Stimulated activated CD4-positive, alpha-beta T cell treated with anti-CD3 and anti-CD28 coated beads, Interleukin-15, amount 100 ng/mL, for 24 hours (primary cell): Measurements from ENCODE around the gene LLGL2.
"Not testable (repeated sequence)": the region's sequence is repeated elsewhere in the genome, so short reads cannot be mapped to it uniquely, and the experiment has no call there.

Experiments used
- DNase-seq: peaks from one replicate; pipeline ENCODE4 v3.0.0-alpha.2; 2020

LLGL2 gene

DNA sequence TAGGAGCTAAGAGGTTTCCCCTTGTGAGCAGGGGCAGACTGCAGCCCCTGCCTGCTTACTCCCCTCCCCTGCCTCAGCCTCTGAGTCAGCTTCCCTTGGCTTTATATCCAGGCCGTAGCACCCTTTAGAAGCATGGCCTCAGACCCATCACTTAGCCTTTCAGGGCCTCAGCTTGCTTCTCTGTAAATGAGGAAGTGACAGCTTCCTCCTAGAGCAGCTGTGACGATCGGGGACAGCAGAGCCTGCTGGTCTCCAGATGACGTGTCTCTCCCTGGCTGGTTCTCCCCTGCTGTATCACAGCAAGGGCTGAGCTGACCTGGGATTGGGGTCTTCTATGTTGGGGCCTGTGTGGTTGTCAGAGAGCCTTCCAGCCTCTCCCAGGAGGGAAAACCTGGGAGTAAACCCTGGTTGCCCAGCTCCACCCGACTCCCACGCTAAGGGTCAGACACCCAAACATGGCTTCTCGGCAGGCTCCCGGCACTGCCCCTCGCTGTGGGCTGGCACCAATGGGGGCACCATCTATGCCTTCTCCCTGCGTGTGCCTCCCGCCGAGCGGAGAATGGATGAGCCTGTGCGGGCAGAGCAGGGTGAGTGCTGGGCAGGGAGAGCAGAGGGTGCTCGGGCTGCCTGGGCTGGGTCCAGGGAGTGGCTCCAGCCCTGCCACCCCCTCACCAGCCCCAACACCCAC is 45.8 kb downstream of the LLGL2 start:
- no peak for DNase-seq

DNA sequence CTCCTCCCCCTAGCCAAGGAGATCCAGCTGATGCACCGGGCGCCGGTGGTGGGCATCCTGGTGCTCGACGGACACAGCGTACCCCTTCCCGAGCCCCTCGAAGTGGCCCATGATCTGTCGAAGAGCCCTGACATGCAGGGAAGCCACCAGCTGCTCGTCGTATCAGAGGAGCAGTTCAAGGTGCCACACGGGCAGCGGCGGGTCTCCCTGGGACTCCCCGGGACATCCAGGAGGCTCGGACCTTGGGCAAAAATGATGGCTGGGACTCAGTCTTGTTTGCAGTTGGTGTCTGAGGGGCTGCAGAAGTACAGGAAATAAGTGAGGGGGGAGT is 46.4 kb downstream of the LLGL2 start:
- DNase-seq: no peak

DNA sequence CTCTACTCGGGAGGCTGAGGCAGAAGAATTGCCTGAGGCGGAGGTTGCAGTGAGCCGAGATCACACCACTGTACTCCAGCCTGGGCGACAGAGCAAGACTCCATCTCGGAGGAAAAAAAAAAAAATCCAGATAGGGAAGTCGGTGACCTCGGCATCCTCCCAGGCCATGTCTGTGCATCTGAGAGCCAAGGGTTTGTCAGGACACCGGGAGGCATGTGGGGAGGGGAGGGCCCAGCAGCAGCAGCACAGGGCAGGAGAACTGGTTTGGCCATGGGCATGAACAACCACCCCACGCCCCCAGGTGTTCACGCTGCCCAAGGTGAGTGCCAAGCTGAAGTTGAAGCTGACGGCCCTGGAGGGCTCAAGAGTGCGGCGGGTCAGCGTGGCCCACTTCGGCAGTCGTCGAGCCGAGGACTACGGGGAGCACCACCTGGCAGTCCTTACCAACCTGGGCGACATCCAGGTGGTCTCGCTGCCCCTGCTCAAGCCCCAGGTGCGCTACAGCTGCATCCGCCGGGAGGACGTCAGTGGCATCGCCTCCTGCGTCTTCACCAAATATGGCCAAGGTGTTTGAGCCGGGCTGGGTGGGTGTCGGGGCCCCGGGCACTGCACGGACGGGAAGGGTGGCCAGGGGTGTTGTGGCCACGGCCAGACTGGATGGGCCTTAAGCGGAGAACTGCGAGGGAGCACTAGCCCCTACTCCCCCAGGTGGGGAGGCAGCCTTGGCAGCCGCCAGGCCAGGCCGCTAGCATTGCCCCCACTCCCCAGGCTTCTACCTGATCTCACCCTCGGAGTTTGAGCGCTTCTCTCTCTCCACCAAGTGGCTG is 47.4 kb downstream of the LLGL2 start:
- DNase-seq: no peak

DNA sequence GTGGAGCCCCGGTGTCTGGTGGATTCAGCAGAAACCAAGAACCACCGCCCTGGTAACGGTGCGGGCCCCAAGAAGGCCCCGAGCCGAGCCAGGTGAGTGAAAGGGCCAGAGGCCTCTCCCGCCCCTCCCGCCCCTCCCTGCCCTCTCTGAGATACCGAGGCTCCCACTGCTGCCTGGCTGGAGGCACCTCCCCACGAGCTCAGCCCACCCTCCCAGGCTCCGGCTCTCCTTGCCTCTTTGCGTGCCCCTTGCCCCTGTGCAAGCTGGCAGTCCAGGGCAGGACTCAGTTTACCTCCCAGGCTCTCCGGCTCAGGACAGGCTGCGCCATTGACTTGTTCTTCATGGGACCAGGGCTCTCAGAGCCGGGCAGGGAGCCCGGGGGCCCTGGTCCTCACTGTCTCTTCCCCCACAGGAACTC is 48.1 kb downstream of the LLGL2 start:
- no peak for DNase-seq

DNA sequence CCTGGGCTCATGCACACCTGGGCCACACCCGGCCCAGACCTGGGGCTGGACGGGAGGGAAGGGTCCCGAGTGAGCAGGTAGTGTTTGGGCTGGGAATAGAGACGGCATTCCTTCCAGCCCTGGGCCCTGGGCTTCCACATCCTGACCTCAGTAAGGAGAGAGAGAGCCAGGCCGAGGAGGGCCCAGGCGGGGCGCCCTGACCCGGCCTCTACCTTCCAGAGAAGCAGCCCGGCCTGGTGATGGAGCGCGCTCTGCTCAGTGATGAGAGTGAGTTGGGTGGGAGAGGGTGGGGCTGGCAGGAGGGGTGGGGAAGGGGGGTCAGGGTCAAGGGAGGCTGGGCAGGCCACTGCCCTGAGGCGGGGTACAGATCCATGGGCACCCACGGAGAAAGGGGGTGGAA is 48.5 kb downstream of the LLGL2 start:
- no peak for DNase-seq

DNA sequence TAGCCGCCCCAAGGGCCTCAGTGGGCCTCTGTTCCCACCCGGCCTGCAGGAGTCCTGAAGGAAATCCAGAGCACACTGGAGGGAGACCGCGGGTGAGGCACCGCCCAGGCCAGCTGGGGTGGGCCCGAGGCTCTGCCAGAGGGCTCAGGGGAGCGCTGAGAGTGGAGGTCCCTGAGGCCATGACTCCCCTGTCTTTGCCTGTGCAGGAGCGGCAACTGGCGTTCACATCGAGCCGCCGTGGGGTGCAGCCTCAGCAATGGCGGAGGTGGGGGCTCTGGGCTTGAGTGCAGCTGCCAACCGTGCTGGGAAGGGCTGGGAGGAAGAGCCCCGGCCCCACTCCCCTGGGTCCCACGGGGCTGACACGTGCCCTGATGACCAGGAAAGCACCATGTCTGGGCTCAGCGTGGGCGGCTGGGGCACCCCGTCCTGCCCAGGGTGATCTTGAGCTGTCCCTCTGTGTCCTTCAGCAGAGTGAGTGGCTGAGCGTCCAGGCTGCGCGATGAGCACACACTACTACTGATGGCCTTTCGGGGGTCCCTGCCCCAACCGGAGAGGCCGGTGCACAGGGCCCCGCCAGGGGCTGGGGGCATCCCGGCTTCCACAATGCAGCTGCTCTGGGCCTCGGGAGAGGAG is 49.0 kb downstream of the LLGL2 start:
- no peak for DNase-seq

DNA sequence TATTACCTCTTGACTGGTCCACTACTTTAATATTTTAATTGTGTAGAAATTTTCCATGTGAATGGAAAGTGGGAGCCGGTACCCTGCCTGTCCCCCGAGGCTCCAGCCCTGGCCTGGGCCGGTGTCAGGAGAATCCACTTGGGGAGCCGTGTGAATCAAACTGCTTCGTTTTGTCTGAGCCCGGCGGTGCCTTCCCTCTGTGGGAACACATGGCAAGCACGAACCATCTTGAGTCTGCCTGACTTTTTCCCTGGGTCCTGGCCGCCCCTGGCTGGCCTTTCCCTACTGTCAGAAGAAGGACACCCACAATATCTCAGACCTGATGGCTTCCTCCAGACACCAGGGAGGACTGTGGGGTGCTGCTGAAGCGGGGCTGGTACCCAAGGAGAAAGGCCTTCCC is 49.7 kb downstream of the LLGL2 start:
- DNase-seq: no peak

DNA sequence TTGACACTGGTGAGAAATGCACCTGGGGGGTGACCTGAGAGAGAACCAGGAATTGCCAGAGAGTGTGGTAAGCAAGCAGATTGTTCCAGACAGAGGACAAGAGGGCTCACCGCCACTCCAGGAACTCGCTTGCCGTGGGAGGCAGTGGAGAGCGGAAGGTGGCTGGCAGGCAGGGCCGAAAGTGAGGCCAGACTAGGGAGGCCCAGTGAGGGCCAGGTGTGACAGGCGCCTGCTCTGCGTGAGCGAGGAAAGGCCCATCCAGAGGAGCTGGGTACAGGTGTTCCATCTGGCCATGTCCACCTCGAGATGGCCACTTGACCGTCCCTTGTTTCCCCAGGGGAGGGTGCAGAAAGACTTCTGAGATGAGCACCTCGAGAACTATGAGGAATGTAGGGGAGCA is 50.2 kb downstream of the LLGL2 start:
- no peak for DNase-seq

DNA sequence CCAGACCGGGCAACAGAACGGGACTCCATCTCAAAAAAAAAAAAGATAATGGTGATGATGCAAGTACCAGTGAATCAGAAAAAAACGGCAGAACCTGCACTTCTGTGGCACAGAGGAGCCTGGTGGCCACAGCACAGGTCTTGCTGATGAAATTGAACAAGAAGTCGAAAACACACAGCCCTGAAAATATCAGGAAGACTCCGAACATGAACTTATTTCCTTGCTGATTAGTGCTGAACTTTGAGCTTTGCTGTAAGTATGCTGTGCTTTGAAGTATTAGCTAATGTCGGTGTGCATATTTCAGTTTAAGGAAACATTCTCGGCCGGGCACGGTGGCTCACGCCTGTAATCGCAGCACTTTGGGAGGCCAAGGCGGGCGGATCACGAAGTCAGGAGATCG is 51.2 kb downstream of the LLGL2 start:
- no peak for DNase-seq

DNA sequence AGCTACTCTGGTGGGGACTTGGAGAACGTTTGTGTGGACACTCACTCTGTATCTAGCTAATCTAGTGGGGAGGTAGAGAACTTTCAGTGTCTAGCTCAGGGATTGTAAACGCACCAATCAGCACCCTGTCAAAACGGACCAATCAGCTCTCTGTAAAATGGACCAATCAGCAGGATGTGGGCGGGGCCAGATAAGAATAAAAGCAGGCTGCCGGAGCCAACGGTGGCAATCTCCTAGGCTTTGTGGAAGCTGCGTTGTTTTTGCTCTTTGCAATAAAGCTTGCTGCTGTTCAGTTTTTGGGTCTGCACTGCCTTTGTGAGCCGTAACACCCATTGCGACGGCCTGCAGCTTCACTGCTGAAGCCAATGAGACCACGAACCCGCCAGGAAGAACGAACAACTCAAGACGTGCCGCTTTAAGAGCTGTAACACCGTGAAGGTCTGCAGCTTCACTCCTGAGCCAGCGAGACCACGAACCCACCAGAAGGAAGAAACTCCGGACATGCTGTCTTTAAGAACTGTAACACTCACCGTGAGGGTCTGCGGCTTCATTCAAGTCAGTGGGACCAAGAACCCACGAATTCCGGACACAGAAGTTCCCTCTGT is 55.7 kb downstream of the LLGL2 start:
- peak; percentile 65 for DNase-seq

DNA sequence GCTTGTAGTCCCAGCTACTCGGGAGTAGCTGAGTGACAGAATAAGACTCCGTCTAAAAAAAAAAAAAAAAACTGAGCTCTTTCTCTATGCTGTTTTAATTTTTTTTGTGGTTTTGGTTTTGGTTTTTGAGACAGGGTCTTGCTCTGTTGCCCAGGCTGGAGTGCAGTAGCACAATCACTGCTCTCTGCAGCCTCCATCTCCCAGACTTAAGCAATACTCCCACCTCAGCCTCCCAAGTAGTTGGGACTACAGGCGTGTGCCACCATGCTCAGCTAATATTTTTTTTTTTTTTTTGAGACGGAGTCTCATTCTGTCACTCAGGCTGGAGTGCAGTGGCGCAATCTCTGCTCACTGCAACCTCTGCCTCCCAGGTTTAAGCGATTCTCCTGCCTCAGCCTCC is 57.7 kb downstream of the LLGL2 start:
- not testable (repeated sequence) for DNase-seq

DNA sequence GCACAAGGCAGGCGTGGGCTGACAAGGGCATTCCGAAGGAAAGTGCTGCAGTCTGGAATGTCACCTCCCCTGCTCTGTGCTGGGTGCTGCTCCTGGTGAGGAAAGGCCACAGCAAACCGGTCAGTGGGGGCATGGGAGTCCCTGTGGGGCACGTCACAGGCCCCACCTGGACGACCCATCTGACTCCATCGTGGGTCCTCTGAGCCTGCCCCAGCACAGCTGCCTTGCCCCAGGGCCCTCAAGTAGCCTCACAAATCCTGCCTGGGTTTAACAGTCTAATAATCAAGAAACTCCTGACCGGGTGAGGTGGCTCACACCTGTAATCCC is 59.3 kb downstream of the LLGL2 start:
- no peak for DNase-seq

DNA sequence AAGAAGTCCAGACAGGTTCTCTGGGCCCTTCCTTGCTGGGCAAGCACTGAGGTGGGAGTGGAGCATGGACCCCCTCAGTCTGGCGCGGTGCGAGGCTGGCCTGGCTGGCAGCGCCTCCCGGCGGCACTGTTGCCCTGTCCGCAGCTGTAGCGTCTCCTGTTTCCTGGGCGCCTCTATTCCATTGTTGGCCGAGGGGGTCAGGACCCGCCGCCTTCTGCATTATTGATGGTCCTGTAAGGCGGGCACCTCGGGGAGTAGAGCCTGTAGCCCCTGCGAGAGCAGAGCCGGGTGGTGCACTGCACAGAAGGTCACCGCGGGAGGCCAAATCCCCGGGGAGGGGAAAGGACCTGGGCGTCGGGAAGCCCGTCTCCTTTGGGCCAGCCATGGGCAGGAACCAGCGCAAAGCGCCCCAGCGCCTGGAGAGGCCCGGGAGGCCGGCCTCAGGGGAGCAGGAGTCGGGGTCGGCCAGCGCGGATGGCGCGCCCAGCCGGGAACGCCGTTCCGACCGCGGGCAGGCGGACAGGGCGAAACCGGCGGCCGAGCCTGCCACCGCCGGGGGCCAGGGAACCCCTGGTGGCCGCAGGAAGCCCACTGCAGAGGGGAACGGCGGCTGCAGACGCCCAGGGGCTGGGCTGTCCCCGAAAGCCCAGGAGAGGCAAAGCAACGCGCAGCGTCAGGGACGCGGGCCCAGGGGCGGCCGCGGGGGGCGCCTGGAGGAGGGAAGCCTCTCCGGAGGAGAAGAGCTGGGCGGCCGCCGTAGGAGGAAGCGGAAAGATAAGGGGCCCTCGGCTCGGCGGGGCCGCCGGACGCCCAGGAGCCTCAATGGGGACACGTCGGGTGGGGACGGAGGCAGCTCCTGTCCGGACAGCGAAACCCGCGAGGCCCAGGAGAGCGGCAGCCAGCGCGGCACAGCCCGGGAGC is 62.4 kb downstream of the LLGL2 start, which contains the start of gene MYO15B:
MYO15B (plus strand) TSS at position 126 of the 921 bp plus-strand sequence; CDS start at position 384, 258 bp downstream.
- DNase-seq: peak; percentile 68

DNA sequence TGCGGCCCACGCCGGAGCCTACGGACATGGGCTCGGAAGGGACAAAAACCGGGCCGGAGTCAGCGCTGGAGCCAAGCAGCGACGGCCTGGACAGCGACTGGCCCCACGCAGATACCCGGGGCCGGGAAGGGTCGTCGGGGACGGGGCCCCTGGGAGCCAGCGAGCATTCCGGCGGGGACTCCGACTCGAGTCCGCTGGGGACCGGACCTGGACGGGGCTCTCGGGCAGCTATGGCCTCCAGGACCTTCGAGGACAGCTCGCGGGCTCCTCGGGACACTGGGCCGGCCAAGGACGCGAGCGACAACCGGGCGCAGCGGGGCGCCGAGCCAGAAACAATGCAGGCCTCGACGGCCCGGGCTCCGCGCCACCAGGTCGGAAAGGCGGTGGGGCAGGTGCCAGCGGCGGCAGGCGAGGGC is 63.1 kb downstream of the LLGL2 start:
- DNase-seq: no peak

DNA sequence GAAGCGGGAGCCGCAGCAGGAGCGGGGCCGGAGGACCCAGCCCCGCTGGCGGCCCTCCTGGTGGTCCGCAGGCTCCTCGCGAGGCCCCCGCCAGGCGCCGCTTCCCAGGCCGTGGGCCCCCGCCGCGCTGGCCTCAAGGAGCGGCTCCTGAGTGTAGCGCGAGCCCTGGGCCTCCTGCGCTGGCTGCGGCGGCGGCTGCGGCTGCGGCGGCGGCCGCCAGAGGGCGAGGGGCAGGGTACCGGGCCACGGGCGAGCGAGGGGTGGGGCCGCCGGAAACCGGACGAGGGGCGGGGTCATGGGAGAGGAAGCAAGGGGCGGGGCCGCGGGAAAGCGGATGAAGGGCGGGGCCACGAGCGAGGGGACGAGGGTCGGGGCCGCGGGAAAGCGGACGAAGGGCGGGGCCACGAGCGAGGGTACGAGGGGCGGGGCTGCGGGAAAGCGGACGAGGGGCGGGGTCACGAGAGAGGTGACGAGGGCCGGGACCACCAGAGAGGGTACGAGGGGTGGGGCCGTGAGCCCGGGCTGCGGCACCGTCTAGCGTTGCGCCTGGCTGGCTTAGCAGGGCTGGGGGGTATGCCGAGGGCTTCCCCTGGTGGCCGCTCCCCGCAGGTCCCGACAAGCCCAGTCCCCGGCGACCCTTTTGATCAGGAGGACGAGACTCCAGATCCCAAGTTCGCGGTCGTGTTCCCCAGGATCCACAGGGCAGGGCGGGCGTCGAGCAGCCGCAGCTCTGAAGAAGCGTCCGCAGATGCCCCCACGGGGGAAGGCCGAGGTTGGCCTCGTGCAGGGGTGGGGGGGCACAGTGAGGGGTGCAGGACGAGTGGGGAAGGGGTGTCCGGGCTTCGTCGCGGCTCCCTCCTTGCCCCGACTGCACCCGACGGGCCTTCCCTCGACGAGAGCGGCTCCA is 63.8 kb downstream of the LLGL2 start:
- DNase-seq: peak; percentile 99

DNA sequence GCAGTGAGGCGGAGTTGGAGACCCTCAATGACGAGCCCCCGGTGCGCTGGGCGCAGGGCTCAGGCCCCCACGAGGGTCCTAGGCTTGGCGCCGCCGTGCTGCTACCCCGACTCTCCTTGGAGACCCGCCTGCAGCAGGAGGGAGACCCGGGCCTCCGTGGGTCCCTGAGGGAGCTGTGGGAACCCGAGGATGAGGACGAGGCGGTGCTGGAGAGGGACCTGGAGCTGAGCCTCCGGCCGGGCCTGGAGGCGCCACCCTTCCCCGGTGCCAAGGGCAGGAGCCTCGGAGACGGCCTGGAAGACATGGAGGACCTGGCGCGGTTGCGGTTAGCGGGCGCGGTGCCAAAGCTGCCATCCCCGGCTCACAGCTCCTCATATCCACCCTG is 64.4 kb downstream of the LLGL2 start:
- DNase-seq: no peak

DNA sequence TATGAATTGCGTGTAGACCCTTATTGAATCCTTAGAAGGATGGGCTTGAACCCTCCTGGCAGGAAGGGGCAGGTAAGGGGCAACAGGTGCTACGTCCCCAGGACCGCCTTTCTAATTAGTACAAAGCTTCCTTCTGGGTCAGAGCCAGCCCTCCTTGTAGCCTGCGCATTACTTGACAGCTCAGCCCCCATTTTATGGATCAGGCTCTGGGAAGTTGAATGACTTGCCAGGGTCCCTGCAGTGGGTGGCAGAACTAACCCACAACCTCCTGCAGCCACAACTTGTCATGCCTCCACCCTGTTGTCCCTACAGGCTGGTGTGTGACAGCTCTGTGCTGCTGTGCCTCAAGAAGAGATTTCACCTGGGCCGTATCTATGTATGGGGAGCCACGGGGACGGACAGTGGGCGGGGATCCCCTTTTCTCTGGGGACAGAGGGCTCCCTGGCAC is 64.8 kb downstream of the LLGL2 start:
- DNase-seq: no peak

DNA sequence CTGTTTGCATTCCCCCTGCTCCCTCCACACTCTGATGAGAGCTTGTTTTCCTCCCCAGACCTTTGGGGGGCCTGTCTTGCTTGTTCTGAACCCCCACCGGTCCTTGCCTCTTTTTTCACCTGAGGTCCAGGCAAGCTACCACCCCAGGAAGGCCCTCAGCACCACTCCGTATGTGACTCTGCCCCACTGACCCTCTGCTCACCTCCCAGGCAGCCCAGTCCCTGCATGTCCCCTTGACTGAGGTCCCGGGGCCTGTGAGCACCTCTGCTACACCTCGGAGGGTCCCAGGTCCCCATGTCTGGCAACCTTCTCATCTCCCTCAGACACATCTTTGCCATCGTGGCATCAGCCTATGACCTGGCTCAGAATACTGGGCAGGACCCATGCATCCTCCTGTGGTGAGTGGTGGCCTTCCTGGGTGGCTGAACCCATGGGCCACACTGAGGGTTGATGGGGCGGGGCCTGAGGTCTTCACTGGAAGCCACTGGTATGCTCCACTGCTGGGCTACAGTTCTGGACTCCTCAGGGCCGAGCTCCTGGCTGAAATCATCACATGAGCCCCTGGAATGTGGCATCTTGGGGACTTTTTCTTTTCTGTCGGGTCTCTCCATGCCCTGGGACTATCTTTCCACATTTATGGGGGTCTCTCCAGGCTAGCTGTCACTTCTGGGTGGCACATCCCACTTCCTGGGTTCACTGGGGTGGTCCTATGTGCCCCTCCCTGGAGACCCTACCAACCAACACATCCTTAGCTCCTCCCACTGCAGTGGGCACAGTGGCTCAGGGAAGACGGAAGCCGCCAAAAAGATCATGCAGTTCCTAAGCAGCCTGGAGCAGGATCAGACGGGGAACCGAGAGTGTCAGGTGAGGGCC is 65.6 kb downstream of the LLGL2 start:
- no peak for DNase-seq

DNA sequence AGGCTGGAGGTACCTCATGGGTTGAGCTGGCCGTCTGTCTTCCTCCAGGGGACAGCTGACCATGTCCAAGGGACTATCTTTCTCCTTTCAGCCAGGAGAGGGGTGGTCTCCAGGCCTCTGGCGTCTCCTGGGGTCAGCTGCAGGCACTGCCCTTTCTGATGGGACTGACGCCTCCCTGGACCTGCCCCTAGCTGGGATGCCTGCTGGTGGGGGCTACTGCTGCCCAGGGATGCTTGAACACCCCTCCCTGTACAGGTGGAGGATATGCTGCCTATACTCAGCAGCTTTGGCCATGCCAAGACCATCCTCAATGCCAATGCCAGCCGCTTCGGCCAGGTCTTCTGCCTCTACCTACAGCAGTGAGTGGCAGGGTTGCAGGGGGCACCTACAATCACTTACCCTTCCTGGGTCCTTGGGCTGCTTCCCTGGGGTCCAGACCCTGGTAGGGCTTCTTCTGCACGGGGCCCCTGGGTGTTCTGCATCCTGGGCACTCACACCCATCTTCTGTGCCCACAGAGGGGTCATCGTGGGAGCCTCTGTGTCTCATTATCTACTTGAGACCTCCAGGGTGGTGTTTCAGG is 66.3 kb downstream of the LLGL2 start:
- DNase-seq: no peak
